GM10266 (cell line): ENCODE data around the gene CEP70.
"Not testable (repeated sequence)": the region's sequence is repeated elsewhere in the genome, so short reads cannot be mapped to it uniquely, and the experiment has no call there.

ENCODE experiments used
- DNase-seq: peaks from one replicate; pipeline ENCODE4 v3.0.0; 2012; ENCODE audit errors: extremely low spot score
- CTCF ChIP-seq: IDR thresholded peaks from 2 replicates; pipeline ENCODE4 v1.5.1; 2012; ENCODE audit warnings: mild to moderate bottlenecking, low read depth; ENCODE audit not compliant: control insufficient read depth, insufficient read depth; ENCODE audit errors: missing control alignments

The CEP70 gene

DNA sequence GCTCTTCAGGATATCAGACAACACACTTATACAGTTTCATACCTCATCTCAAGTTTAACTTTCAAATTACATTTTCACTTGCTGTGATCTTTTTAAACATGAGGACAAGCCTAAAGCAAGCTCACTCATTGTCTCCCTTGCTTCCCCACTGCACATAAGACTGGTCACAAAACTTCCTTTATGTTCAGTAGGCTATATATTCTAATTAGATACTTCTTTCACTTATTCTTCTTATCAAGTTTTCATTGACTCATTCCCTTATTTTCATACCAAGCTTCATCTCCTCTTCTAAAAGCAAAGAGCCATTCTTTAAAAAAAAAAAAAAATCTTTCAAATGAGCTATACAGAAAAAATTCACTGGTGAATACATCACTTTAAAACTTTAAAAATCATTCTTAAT is 97.0 kb downstream of the CEP70 start:
- no peak for TF ChIP-seq CTCF
- no peak for DNase-seq

GRCh38 chr3:138496436-138496835 is 97.6 kb downstream of the CEP70 start:
- TF ChIP-seq CTCF, result no peak
- no peak for DNase-seq

DNA sequence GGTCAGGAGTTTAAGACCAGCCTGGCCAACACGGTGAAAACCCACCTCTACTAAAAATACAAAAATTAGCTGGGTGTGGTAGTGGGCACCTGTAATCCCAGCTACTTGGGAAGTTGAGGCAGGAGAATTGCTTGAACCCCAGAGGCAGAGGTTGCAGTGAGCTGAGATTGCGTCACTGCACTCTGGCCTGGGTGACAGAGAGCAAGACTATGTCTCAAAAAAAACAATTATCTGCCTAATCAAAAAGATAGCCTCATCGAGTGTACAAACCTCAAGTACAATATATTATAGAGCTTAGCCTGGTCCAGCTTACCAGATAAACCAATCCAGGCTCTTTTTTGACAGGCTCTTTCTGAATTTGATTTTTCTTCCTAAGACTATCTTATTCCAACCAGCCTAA is 98.4 kb downstream of the CEP70 start:
- not testable (repeated sequence) for DNase-seq

GRCh38 chr3:138494607-138494929 is 99.5 kb downstream of the CEP70 start:
- TF ChIP-seq CTCF, result no peak

DNA sequence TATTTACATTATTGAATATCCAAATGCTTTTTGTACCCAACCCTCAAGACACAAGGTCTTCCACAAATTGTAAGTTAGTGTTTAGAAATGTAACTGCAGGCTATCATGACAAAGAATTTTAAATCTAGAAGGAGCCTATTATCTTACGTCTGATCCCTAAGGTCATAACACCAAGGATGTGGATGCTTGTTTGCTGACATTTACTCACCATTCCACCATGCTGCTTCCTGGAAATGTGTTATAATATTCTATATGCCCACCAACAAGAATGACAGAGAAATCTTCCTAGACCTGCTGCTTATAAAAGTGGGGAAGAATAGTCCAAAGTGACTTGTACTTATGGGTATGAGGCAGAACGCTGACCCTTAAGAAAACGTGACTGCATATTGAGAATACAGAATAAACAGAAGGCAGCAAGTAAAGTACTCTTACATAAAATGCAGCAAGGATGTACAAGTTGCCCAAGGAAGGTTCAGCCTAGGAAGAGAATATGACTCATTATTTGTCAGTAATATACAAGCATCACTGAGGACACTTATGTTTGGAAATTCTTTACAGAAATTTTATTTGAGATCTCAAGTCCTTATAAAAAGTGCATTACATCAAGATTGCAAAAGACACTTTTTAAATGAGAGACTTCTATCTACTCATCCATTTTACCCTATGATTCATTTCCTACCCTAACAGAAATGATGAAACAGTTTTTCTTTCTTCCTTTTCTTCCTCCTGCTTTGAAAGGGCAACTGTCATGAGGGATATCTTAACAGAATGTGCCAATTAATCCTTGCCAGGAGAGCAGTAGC is 100.1 kb downstream of the CEP70 start:
- no peak for TF ChIP-seq CTCF
- no peak for DNase-seq

More at GRCh38 chr3:138494607-138494929, 99.5 kb downstream of the CEP70 start:
- no peak for DNase-seq

- no peak for TF ChIP-seq CTCF
- no peak for DNase-seq
These were observed 100.9 kb downstream of the CEP70 start for GRCh38 chr3:138492980-138493675.

DNA sequence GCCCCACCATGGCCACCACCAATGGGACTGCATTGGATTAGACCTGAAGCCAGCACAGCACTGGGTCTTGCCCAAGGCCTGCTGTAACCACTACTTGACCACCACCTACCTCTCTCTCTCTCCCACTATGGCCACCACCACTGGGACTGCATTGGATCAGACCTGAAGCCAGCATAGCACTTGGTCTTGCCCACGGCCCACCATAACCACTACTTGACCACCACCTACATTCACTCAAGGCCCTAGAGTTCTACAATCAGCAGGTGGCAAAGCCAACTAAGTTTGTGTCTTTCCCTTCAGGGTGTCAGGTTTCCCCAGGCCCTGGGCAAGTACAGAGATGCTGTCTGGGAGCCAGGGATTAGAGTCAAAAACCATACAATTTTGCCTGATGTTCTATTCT is 102.1 kb downstream of the CEP70 start:
- DNase-seq, result no peak
- TF ChIP-seq CTCF, result no peak

DNA sequence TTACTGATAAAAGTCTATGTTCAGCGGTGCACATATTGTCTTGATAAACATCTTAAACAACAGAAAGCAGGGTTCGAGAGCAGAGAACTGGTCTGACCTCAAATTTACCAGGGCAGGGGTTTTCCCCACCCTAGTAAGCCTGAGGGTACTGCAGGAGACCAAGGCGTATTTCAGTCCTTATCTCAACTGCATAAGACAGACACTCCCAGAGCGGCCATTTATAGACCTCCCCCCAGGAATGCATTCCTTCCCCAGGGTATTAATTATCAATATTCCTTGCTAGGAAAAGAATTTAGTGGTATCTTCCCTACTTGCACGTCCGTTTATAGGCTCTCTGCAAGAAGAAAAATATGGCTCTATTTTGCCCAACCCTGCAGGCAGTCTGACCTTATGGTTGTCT is 107.5 kb downstream of the CEP70 start:
- DNase-seq, result not testable (repeated sequence)

DNA sequence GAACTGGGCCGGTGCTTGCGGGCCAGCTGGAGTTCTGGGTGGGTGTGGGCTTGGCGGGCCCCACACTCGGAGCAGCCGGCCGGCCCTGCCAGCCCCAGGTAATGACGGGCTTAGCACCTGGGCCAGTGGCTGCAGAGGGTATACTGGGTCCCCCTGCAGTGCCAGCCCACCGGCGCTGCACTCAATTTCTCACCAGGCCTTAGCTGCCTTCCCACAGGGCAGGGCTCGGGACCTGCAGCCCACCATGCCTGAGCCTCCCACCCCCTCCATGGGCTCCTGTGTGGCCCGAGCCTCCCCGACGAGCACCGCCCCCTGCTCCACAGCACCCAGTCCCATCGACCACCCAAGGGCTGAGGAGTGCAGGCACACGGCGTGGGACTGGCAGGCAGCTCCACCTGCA is 109.4 kb downstream of the CEP70 start:
- not testable (repeated sequence) for DNase-seq
